Stomach (tissue), 4 donors: Measurements from ENCODE around the gene EVL.

Source experiments
- EP300 ChIP-seq: sonication (generic); formaldehyde crosslinking; IDR thresholded peaks from one replicate; pipeline ENCODE4 v1.6.1; 2017; ENCODE audit warnings: antibody characterized with exemption
- POLR2A ChIP-seq, 4 donors: fragments of 450-650 bp; IDR thresholded peaks; one replicate each; pipeline ENCODE4 v1.6.1; 2016; ENCODE audit warnings: antibody characterized with exemption in 4 of 4, control low read depth in 2 of 4, mild to moderate bottlenecking in 1 of 4, moderate library complexity in 1 of 4
- POLR2AphosphoS5 ChIP-seq, 3 donors: sonication (generic); formaldehyde crosslinking; IDR thresholded peaks; one replicate each; pipeline ENCODE4 v1.6.1; 2016; ENCODE audit warnings: antibody characterized with exemption in 3 of 3
- TF ChIP-seq, protein P1 (sequence below), 7 experiments: fragments of 450-650 bp in 4 of 7; fragments of 200-600 bp in 3 of 7; sonication (generic) in 3 of 7; IDR thresholded peaks; one replicate each; pipeline ENCODE4 v1.5.1; 2016 to 2019; ENCODE audit warnings: antibody characterized with exemption in 7 of 7, control low read depth in 2 of 7, mild to moderate bottlenecking in 1 of 7

DNA sequence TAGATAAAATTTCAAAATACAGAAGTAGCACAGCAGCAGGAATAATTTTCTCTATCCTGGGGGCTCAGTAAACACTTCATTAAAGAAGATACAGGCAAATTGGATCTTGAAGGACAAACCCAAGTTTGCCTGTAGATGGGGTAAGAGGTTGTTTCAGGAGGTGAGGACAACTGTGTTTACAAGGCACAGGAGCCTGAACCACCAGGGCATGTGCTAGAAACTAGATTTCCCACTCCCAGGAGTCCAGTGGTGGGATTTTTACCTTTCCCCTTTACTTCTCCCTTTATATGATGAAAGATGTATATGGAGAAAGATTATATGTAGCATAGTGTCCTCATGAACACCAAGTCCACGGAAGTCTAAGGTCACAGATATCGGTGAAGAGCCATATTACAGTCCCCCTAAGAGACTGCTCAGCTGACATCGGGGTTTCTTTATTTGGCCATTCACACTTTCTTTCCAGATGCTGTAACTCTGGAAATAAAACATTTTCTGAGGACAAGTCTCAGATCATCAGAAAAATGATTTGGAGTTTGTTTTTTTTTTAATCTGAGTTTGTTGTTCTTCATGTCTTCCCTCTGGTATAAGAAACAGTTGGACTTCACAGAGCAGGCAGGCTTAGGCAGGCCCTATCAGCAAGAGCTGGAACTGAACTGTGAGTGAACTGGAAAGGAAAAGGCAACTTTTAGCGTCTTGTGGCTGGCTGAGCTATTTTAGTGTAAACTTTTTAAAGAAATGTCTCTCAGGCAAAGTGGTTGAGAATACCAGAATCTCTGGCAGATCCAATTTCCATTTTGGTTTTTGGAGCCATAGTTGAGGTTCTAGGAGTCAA is 8.0 kb upstream of the EVL start:
- TF ChIP-seq, protein P1, sequence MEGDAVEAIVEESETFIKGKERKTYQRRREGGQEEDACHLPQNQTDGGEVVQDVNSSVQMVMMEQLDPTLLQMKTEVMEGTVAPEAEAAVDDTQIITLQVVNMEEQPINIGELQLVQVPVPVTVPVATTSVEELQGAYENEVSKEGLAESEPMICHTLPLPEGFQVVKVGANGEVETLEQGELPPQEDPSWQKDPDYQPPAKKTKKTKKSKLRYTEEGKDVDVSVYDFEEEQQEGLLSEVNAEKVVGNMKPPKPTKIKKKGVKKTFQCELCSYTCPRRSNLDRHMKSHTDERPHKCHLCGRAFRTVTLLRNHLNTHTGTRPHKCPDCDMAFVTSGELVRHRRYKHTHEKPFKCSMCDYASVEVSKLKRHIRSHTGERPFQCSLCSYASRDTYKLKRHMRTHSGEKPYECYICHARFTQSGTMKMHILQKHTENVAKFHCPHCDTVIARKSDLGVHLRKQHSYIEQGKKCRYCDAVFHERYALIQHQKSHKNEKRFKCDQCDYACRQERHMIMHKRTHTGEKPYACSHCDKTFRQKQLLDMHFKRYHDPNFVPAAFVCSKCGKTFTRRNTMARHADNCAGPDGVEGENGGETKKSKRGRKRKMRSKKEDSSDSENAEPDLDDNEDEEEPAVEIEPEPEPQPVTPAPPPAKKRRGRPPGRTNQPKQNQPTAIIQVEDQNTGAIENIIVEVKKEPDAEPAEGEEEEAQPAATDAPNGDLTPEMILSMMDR (IDR thresholded peaks at IDR 0.05), result peak in 1 of 7 experiments; percentile 30
- TF ChIP-seq EP300 (no peak), POLR2AphosphoS5 (IDR thresholded peaks at IDR 0.05) (no peak), POLR2A (IDR thresholded peaks at IDR 0.05) (no peak)
